ENCODE data around the gene HYPK.
"Not testable (repeated sequence)": the region's sequence is repeated elsewhere in the genome, so short reads cannot be mapped to it uniquely, and the experiment has no call there.

- TF ChIP-seq CTCF, POLR2A, POLR2AphosphoS5 (IDR thresholded peaks at IDR 0.05): not testable (repeated sequence)
These were observed 2.3 kb downstream of the HYPK start for GRCh38 chr15:43802676-43803075.

Data from suprapubic skin (tissue), 4 donors.